Body of pancreas (tissue), 4 donors: ENCODE measurements around the gene TPH1.

ENCODE experiments used
- CTCF ChIP-seq, 7 experiments: fragments of 450-650 bp in 4 of 7; fragments of 200-600 bp in 3 of 7; sonication (generic) in 3 of 7; IDR thresholded peaks; one replicate each; pipeline ENCODE4 v1.5.1; 2016 to 2019; ENCODE audit warnings: antibody characterized with exemption in 7 of 7
- POLR2A ChIP-seq, 3 donors: fragments of 450-650 bp; IDR thresholded peaks; one replicate each; pipeline ENCODE4 v1.6.1; 2016; ENCODE audit warnings: antibody characterized with exemption in 3 of 3, mild to moderate bottlenecking in 2 of 3

GRCh38 chr11:18081551-18081950 lies 35.5 kb upstream of the TPH1 start:
- no peak for TF ChIP-seq CTCF (IDR thresholded peaks at IDR 0.05)
- TF ChIP-seq POLR2A (IDR thresholded peaks at IDR 0.05): no peak
